Islet precursor cell (in vitro differentiated cells): ENCODE measurements around the gene RPS6KA6.
"Not testable (repeated sequence)": the region's sequence is repeated elsewhere in the genome, so short reads cannot be mapped to it uniquely, and the experiment has no call there.

Experiments used
- DNase-seq: peaks from one replicate; pipeline ENCODE4 v3.0.0-alpha.2; 2018

Gene RPS6KA6

GRCh38 chrX:84161641-84162040, 26.4 kb downstream of the RPS6KA6 start:
- no peak for DNase-seq

DNA sequence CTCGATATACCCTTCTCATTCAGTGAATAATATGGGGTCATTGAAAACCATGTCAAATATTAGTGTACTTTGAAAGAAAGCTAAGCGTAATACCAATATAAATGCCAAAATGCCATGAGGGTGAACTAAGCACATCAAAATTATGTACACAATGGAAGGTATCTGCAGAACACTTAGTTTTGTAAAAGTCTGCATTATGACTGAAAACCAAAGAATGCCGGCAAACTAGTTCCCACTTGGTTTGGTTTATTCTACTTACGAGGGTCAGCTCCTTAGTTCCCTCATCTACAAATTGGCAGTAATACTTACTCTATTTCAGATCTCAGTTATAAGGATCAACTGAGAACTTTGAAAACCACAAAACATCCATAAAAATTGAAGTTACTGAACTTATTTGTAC, 27.3 kb downstream of the RPS6KA6 start:
- no peak for DNase-seq

DNA sequence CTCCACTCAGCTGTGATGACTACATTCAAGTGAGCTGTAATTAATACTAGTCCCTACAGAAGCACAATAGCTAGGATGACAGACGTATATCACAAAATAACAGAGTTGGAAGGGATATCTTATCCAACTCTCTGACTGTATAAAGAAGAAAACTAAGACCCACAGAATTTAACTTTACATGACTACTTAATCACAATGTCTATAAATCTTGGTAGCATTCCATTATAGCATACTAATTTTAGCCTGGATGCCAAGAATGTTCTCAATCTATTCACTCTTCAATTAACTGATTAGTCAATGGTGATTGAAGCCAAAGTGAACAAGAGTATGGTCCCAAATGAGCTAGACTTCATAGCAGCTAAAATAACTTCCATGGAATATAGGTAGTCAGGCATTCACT, 31.2 kb downstream of the RPS6KA6 start:
- no peak for DNase-seq

DNA sequence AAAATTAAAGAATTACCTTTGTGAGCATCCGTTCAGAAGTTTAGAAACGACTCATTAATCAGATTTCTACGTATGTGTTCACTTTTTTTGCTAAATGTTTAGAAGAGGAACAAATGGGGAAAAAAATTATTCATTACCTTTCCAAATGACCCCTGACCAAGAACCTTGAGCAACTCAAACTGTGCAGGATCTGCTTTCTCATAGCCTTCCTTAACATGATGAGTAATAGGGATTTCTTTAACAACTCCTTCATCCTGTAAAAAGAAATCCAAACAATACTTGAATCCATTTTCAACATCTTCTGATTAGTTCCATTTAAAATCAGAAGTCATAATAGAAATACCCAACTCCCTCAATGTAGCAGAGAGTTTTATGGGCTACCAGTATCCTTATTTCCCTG, 32.1 kb downstream of the RPS6KA6 start:
- DNase-seq = no peak

GRCh38 chrX:84153538-84153937, 34.5 kb downstream of the RPS6KA6 start:
- DNase-seq = no peak

DNA sequence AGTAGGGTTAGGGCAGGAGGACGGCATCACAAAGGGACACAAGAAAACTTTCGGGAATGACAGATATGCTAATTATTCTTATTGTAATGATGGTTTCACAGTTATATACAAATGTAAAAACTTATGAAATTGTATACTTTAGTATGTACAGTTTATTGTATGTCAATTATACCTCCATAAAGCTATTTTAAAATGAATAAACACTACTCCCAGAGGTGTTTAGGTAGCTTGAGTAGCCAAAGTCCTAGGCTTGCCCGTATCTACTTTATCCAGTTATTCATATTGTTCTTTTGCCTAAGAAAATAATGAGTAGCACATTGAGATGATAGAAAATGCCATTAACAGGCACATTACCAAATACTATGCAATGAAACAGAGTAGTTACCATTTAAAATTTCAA, 43.0 kb downstream of the RPS6KA6 start:
- DNase-seq = no peak

- no peak for DNase-seq
These were observed 43.7 kb downstream of the RPS6KA6 start for GRCh38 chrX:84144281-84144680.

DNA sequence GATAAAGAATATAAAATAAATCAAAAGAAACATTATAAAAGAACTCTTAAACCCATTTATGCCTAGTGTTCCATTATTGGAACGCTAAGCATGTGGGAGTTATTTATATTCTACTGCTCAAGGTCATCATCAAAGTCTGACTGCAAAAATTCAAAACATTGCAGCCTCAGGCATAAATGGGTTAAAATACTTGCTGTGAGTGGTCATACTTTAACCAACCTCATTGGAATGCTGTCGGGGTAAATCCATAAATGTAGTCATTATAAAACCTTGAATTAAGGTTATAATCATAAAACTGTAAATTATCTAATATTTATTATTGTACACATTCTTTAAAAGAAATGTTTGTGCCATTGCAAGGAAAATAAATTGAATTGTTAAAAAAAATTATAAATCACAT, 55.0 kb downstream of the RPS6KA6 start:
- DNase-seq = no peak

GRCh38 chrX:84123585-84123984, 64.4 kb downstream of the RPS6KA6 start:
- DNase-seq = no peak

DNA sequence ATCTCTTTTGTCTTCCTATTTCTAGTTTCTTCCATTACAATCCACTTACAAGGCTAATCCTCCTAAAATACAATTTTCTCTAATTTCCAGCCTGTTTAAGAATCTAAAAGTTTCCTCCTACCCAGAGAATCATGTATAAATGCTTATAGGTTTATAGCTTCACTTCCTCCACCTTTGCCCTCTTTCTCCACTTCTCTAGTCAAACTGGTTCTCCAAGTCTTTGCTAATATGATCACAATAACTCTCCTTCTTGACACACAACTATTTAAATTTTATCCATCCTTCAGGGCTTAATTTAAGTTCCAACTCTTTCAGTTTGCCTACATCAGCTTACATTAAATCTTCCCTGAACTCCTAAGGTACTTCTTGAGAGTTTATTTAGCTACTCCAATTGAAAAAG, 69.2 kb downstream of the RPS6KA6 start:
- no peak for DNase-seq

GRCh38 chrX:84118315-84118714, 69.7 kb downstream of the RPS6KA6 start:
- DNase-seq = no peak

DNA sequence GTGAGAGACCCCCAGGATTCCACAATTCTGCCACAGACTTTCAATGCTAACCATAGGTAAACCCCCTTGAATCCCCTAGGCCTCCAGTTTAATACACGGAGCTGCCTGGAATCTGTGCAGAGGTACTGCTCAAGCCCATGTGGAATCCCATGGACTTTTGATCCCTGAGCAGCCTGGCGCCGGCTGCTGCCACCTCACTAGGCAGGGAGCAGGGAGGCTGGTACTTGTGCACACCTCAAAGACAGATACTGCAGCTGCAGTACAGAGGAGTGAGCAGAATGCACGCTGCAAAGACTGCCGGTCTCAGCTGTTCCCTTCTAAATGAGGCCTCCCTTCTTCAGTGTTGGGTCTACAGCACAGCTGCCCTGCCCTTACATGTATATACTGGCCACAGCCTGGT, 79.4 kb downstream of the RPS6KA6 start:
- no peak for DNase-seq

DNA sequence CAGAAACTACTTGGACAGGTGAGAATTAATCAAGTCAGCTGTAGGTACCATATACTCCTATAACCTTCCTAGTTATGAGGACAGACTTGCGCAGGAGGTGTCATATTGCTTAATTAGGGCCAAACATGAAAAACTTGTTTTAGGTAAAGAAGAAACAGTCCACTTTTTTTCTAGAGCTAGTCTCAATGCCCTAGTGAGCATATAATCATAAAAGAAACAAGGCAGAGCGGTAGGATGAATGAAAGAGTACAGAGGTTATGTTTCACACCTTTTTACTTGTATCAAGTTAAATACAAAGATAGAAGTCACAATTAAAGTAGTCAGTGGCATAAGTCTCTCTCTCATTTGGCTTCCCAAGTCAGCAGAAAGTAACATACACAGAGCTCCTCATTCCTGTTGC, 88.9 kb downstream of the RPS6KA6 start:
- DNase-seq = no peak

DNA sequence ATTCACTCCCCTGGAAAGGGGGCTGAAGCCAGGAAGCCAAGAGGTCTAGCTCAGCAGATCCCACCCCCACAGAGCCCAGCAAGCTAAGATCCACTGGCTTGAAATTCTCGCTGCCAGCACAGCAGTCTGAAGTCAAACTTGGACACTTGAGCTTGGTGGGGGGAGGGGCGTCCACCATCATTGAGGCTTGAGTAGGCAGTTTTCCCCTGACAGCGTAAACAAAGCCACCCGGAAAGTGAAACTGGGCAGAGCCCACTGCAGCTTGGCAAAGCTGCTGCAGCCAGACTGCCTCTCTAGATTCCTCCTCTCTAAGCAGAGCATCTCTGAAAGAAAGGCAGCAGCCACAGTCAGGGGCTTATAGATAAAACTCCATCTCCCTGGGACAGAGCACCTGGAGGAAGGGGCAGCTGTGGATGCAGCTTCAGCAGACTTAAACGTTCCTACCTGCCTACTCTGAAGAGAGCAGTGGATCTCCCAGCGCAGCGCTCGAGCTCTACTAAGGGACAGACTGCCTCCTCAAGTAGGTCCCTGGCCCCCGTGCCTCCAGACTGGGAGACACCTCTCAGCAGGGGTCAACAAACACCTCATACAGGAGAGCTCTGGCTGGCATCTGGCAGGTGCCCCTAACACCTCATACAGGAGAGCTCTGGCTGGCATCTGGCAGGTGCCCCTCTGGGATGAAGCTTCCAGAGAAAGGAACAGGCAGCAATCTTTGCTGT, 108.4 kb downstream of the RPS6KA6 start:
- not testable (repeated sequence) for DNase-seq

- DNase-seq = no peak
These were observed 109.0 kb downstream of the RPS6KA6 start for GRCh38 chrX:84078991-84079390.

GRCh38 chrX:84064814-84065213, 123.2 kb downstream of the RPS6KA6 start:
- DNase-seq = no peak

GRCh38 chrX:84064164-84064563, 123.8 kb downstream of the RPS6KA6 start:
- DNase-seq = no peak

DNA sequence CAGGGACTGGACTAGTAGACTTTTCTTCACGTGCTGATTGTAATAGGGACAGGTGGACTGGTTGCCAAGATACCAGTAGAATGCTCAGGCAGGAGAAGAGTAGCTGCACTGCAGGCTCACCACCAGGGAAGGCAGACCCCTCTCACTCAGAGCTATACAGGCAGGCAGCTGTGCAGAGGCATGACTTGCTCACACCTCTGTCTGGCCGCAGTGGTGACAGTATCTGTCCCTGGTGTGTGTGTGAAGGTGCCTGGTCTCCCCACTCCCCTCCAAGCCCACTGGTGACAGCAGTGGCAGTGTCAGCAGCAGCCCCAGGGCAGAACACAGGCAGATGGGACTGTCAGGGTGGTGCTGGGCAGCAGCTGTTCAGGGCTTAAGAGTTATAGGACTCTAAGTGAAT, 140.7 kb downstream of the RPS6KA6 start:
- DNase-seq = no peak

GRCh38 chrX:84046403-84046984, 141.5 kb downstream of the RPS6KA6 start:
- peak; percentile 57 for DNase-seq

DNA sequence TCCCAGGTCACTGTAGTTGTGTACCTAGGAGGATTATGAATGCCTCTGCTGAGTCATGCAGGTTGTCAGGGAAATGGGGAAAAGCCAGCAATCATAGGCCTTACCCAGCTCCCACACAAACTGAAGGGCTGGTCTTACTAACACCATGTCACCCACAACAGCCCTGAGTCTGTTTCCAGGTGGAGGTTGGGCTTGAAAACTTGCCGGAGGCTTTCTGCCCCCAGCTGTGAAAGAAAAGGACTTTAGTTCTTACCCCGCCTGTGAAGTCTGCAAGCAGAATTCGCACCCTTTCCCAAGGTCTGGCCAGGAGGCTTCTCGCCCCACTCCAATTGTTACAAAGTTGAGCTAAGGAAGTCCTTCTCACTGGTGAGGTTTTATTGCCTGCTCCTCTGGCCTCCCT, 143.9 kb downstream of the RPS6KA6 start:
- peak; percentile 51 for DNase-seq
